ENCODE measurements around the gene MOCS3. TPM values are rescaled to one million over a fixed set of nuclear protein-coding genes. Genes with fewer than 3 reads are reported as not detected.

The MOCS3 gene
- total and polyA plus RNA-seq, 7 donors: 1.2 to 3.9 (median 3.6) TPM

- intact Hi-C loops (cut with DNase I): no loop called here
- H3K9me3 ChIP-seq: no peaks in the 10 kb centered on the region
- peaks cover 0 to 17% (median 0%) of the 10 kb centered on the region in 3 donors for H3K27me3 ChIP-seq
- no peaks in the 10 kb centered on the region for H3K4me1 ChIP-seq
- TF ChIP-seq CTCF (IDR thresholded peaks at IDR 0.05) (no peak), POLR2A (IDR thresholded peaks at IDR 0.05) (no peak), EP300 (IDR thresholded peaks at IDR 0.05) (no peak), POLR2AphosphoS5 (IDR thresholded peaks at IDR 0.05) (no peak)
- 89 to 93% methylated on average over 58 of the region's 58 CpGs for WGBS, 2 donors
- DNase-seq: no peak
- H3K4me3 ChIP-seq: no peak overlapping the region
- H3K27ac ChIP-seq: no peak overlapping the region
- H3K36me3 ChIP-seq: no peaks in the 10 kb centered on the region
These were observed 50.9 kb downstream of the MOCS3 start for GRCh38 chr20:51009303-51010042.

- DNase-seq: no peak
- H3K27me3 ChIP-seq: peaks cover 0 to 22% (median 0%) of the 10 kb centered on the region in 3 donors
These were observed 51.4 kb downstream of the MOCS3 start for GRCh38 chr20:51010043-51010365.

GRCh38 chr20:51010932-51011331, 52.3 kb downstream of the MOCS3 start:
- intact Hi-C loops (cut with DNase I): no loop called here
- no peaks in the 10 kb centered on the region for H3K36me3 ChIP-seq
- peaks cover 0 to 22% (median 0%) of the 10 kb centered on the region in 3 donors for H3K27me3 ChIP-seq
- TF ChIP-seq POLR2A (IDR thresholded peaks at IDR 0.05): no peak
- no peak for TF ChIP-seq CTCF (IDR thresholded peaks at IDR 0.05)
- no peak for TF ChIP-seq EP300 (IDR thresholded peaks at IDR 0.05)
- no peak for TF ChIP-seq POLR2AphosphoS5 (IDR thresholded peaks at IDR 0.05)
- no peak for DNase-seq
- no peaks in the 10 kb centered on the region for H3K9me3 ChIP-seq
- WGBS, 2 donors: 91 to 96% methylated on average over 3 of the region's 3 CpGs
- no peaks in the 10 kb centered on the region for H3K4me1 ChIP-seq
- H3K4me3 ChIP-seq: no peak overlapping the region
- H3K27ac ChIP-seq: no peak overlapping the region

More at GRCh38 chr20:51010043-51010365, 51.4 kb downstream of the MOCS3 start:
- H3K9me3 ChIP-seq: no peaks in the 10 kb centered on the region
- TF ChIP-seq CTCF (IDR thresholded peaks at IDR 0.05): no peak
- TF ChIP-seq EP300 (IDR thresholded peaks at IDR 0.05): no peak
- TF ChIP-seq POLR2A (IDR thresholded peaks at IDR 0.05): no peak
- no peak for TF ChIP-seq POLR2AphosphoS5 (IDR thresholded peaks at IDR 0.05)
- WGBS, 2 donors: 90 to 94% methylated on average over 33 of the region's 33 CpGs
- no peak overlapping the region for H3K27ac ChIP-seq
- no peaks in the 10 kb centered on the region for H3K36me3 ChIP-seq
- intact Hi-C loops (cut with DNase I): no loop called here
- no peak overlapping the region for H3K4me3 ChIP-seq
- H3K4me1 ChIP-seq: no peaks in the 10 kb centered on the region

- Histone ChIP-seq H3K27ac (no peak overlapping the region), H3K4me1 (no peaks in the 10 kb centered on the region), H3K4me3 (no peak overlapping the region), H3K27me3 (peaks cover 0 to 22% (median 0%) of the 10 kb centered on the region in 3 donors), H3K9me3 (no peaks in the 10 kb centered on the region), H3K36me3 (no peaks in the 10 kb centered on the region)
- WGBS, 2 donors: 91% methylated on average over 4 of the region's 4 CpGs
- no peak for DNase-seq
- intact Hi-C loops (cut with DNase I): no loop called here
- no peak for TF ChIP-seq CTCF (IDR thresholded peaks at IDR 0.05)
- TF ChIP-seq POLR2A (IDR thresholded peaks at IDR 0.05): no peak
- TF ChIP-seq POLR2AphosphoS5 (IDR thresholded peaks at IDR 0.05): no peak
- TF ChIP-seq EP300 (IDR thresholded peaks at IDR 0.05): no peak
These were observed 52.9 kb downstream of the MOCS3 start for GRCh38 chr20:51011479-51011878.

GRCh38 chr20:51012357-51012756, 53.7 kb downstream of the MOCS3 start:
- no peak for DNase-seq
- H3K27ac ChIP-seq: no peak overlapping the region
- H3K27me3 ChIP-seq: peaks cover 0 to 22% (median 0%) of the 10 kb centered on the region in 3 donors
- H3K4me3 ChIP-seq: no peak overlapping the region
- no peaks in the 10 kb centered on the region for H3K4me1 ChIP-seq
- intact Hi-C loops (cut with DNase I): no loop called here
- TF ChIP-seq EP300 (IDR thresholded peaks at IDR 0.05) (no peak), POLR2AphosphoS5 (IDR thresholded peaks at IDR 0.05) (no peak), CTCF (IDR thresholded peaks at IDR 0.05) (no peak), POLR2A (IDR thresholded peaks at IDR 0.05) (no peak)
- 82 to 86% methylated on average over 3 of the region's 3 CpGs for WGBS, 2 donors
- H3K36me3 ChIP-seq: no peaks in the 10 kb centered on the region
- H3K9me3 ChIP-seq: no peaks in the 10 kb centered on the region

All from sigmoid colon (tissue), 7 donors.